HCT116 (cell line): Measurements from ENCODE around the gene LUZP2.

ENCODE experiments used
- CTCF ChIP-seq, 3 experiments: fragments of 200-600 bp in 1 of 3; sonication (generic) in 1 of 3; IDR thresholded peaks in 2 of 3; conservative IDR thresholded peaks in 1 of 3; 2 replicates each; pipeline ENCODE4 v1.5.1; 2012 to 2017; ENCODE audit warnings: low read depth in 2 of 3, low read length in 2 of 3, antibody characterized with exemption in 1 of 3, borderline replicate concordance in 1 of 3, control low read depth in 1 of 3, mild to moderate bottlenecking in 1 of 3, mixed read lengths in 1 of 3, mixed run types in 1 of 3, moderate library complexity in 1 of 3; ENCODE audit not compliant: insufficient read depth in 1 of 3
- EZH2 ChIP-seq: fragments of 200-600 bp; sonication (generic); IDR thresholded peaks from 2 replicates; pipeline ENCODE4 v1.6.1; 2017; ENCODE audit warnings: antibody characterized with exemption, mixed run types
- POLR2A ChIP-seq: IDR thresholded peaks from 2 replicates; pipeline ENCODE4 v1.7.0; 2011; ENCODE audit warnings: borderline replicate concordance; ENCODE audit not compliant: insufficient read depth, insufficient read length; ENCODE audit errors: extremely low read depth
- TF ChIP-seq, protein P1 (sequence below): IDR thresholded peaks from 2 replicates; pipeline ENCODE4 v1.6.1; 2012

- TF ChIP-seq CTCF (IDR thresholded peaks at IDR 0.05 in 2 of 3, conservative IDR thresholded peaks at IDR 0.05 in 1 of 3; ENCODE audit: borderline replicate concordance in 1 of 3, insufficient read depth in 1 of 3, low read depth in 2 of 3, low read length in 2 of 3) (no peak), POLR2A (no peak), EZH2 (no peak)
- TF ChIP-seq, protein P1, sequence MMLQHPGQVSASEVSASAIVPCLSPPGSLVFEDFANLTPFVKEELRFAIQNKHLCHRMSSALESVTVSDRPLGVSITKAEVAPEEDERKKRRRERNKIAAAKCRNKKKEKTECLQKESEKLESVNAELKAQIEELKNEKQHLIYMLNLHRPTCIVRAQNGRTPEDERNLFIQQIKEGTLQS: no peak
Observed at GRCh38 chr11:24739637-24740036, 242.8 kb downstream of the LUZP2 start.
